Keratinocyte (primary cell): ENCODE data around the gene FAM20B.

Experiments
- CTCF ChIP-seq, 3 experiments: IDR thresholded peaks in 1 of 3; conservative IDR thresholded peaks in 1 of 3; optimal IDR thresholded peaks in 1 of 3; 2 replicates in 2 of 3; 3 replicates in 1 of 3; pipeline versions ENCODE3 to v1.5.1; 2011; ENCODE audit warnings: low read length in 3 of 3, mild to moderate bottlenecking in 3 of 3, moderate library complexity in 2 of 3, control low read depth in 1 of 3, inconsistent platforms in 1 of 3; ENCODE audit not compliant: insufficient read depth in 2 of 3; ENCODE audit errors: extremely low read depth in 1 of 3
- EZH2 ChIP-seq: IDR thresholded peaks from one replicate; pipeline ENCODE4 v1.6.1; 2012; ENCODE audit warnings: inconsistent platforms, mild to moderate bottlenecking, low read length, moderate library complexity

GRCh38 chr1:179121159-179121938 lies 95.7 kb downstream of the FAM20B start:
- TF ChIP-seq CTCF (optimal IDR thresholded peaks at IDR 0.05 in 1 of 3, IDR thresholded peaks at IDR 0.05 in 1 of 3, conservative IDR thresholded peaks at IDR 0.05 in 1 of 3; ENCODE audit: extremely low read depth in 1 of 3, insufficient read depth in 2 of 3, low read length in 3 of 3) = peak; percentile 26 to 31 (median 30)
- no peak for TF ChIP-seq EZH2
